ENCODE data around the gene AHI1.

Gene AHI1

DNA sequence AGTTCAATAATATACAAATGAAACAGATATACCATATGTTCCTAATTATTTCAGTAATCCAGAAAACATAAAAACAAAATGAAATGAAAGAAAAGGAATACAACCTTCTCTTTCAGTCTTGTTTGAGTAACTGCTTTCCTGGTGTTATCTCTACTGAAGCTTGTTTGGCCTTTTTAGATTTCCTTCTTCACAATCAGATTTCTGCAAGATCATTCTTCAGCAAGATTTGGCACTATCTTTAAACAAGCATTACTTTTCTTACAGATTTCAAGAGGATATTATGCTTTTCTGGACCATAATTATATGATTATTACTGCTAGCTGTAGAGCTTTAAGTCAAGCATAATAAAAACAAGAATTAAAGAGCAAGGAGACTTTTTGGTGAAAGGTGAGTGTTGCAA lies 196.2 kb downstream of the AHI1 start:
- no peak for DNase-seq

DNA sequence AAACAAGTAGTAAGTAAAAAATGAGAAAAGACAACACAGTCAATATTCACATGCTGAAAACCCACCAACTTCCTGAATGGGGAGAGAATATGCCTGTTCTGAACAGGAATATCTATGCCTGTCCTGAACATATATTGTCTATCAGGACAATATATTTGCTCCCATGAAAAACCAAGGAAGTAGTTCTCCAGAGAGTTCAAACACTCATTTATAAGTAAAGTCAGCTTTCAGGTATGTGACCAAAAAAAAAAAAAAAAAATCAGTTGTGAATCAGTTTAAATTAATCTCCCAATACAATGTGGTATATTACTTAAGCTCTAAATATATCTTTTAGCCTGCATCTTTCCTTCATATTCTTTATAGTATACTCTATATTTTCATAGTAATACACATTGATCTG lies 197.0 kb downstream of the AHI1 start:
- no peak for DNase-seq

DNA sequence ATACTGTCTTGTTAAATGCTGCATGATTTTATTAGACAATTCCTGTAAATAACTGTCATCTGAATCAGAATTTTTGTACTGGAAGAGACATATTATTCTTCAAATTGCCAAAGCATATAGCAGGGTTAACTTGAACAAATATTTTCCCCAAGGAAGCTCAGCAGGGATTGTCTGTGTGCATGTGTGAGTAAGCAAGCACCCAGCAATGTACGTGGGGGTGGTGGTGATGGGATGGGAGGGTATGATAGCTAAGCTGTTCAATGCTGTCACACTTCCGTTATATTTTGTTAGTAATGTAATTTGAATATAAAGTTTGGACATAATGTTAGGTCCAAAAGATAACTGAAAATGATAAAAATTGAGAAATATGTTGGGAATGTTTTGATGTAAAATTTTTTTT lies 198.3 kb downstream of the AHI1 start:
- DNase-seq, result no peak

DNA sequence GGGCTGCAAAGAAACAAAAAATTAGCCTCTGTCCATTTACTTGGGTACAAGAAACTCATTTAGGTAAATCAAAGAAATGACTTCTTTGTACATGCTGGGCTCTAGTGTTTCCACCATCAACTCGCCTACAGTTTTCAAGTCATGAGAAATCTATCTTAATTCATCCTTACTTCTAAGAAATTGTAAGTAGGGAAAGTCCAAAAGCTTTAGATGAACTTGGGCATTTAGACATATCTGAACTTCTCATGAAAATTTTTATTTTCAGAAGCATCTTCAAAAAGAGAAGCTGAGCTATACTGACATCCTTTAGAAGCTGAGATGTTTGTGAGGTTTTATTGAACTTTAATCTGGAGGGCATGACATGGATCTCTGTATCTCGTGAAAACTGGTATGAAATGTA lies 199.1 kb downstream of the AHI1 start:
- DNase-seq, result no peak

DNA sequence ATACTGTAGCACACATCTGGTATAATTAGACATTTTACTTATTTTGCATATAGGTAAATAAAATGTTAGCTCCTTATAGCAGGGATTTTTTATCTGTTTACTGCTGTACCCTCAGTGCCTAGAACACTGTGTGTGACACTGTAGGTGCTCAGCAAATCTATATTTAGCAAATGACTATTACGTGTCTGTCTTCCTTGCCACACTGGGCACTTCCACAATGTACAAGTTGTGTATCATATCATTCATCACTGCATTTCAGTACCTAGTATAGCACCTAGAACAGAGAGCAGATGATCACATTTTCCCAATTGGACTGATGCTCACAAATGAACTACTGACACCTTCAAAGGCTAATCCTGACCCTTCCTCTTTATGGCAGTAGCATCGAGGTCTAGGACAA lies 200.8 kb downstream of the AHI1 start:
- DNase-seq, result no peak

- DNase-seq, result no peak
Observed at GRCh38 chr6:135295085-135295484, 202.5 kb downstream of the AHI1 start.

GRCh38 chr6:135291288-135292076 lies 206.1 kb downstream of the AHI1 start:
- DNase-seq, result no peak

DNA sequence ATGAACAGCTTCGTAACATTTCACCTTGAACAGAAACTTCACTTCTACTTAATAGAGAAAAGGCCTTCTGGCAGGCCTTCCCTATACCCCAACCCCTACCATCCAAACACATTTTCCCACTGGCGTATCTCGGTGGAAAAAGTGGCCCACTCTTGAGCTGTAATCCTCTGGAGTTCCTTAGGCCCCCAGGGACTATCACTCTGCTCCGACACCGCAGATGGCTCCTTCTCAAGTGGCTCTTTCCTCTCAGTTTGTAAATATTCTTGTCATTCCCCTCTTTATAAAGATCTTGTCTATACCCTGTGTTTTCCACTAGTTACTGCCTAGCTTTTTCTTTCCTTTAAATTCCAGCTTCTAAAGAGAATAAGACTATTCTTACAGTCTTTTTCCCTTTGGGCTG lies 207.7 kb downstream of the AHI1 start:
- no peak for DNase-seq

DNA sequence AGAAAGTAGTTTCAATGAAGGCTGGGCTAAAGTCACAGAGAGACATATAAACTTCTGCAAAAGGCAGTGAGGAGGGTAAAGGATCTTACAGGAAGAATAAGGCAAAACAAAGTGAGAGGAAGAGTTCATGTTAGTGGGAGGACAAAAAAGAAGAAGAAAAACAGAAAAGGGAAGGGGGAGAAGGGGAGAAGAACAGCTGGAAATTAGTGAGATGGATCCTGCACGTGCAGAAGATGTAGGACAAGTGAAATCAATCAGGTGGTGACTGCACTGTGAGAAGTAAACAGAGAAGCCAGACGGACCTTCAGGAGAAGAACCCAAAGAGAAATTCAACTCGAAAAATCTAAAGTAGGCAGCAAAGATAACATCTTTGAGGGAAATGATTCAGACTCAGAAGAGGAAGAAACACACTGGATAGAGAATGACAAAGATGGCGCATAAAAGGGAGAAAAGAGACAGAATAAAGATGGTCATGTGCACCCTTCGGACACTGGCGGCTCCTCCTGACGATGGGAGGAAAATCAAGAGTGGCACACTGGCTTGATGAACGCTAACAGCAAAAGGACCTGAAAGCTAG lies 210.5 kb downstream of the AHI1 start:
- DNase-seq, result no peak

DNA sequence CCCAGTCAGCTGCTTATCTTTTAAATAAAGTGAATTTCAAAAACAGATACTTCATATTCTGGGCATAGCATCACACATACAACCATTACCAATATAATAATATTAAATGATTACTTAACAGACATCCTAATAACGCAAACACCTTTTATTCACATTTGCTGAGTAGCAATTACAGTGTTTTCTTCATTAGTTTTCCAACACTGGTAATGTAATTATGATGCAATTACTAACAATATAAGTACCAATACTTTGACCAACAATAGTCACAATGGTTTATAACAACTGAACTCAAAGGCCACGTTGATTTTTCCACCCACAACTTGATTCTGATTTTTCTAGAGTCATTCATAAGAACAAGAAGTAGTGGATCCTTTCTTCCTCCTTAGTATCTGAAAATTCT lies 212.4 kb downstream of the AHI1 start:
- DNase-seq, result no peak

GRCh38 chr6:135283926-135284325 lies 213.6 kb downstream of the AHI1 start:
- no peak for DNase-seq

DNA sequence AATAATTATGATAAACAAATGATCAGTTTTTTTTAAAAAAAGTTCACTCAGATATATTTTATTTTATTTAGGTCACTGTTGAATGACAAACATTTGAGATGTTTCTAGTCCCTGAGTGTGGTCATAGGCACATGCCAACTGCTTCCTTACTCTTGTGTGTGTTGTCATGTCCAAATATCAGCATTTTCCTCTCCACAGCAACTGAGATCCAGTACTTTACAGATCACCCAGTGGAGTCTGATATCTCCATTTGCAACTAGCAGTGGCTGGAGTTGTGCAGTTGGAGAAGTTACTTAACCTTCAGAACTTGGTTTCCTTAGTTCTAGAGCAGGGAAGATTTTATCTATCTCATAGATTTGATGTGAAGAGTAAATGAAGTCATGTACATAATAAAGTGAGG lies 215.1 kb downstream of the AHI1 start:
- DNase-seq, result no peak

- no peak for DNase-seq
Observed at GRCh38 chr6:135281964-135282363, 215.6 kb downstream of the AHI1 start.

GRCh38 chr6:135281227-135281626 lies 216.3 kb downstream of the AHI1 start:
- peak in 3 of 51 donors; percentile 3 to 9 (median 5) for DNase-seq

GRCh38 chr6:135280375-135281136 lies 217.0 kb downstream of the AHI1 start:
- peak in 1 of 51 donors; percentile 7 for DNase-seq

DNA sequence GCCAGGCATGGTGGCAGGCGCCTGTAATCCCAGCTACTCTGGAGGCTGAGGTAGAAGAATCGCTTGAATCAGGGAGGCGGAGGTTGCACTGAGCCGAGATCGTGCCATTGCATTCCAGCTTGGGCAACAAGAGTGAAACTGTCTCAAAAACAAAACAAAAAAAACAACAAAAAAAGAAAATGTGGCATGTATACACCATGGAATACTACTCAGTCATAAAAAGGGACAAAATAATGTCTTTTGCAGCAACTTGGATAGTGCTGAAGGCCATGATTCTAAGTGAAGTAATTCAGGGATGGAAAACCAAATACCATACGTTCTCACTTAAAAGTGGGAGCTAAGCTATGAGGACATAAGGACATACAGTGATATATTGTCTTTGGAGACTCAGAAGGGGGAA lies 220.1 kb downstream of the AHI1 start:
- DNase-seq, result no peak

GRCh38 chr6:135274561-135275293 lies 222.8 kb downstream of the AHI1 start:
- DNase-seq, result no peak

- DNase-seq, result no peak
Observed at GRCh38 chr6:135271626-135272025, 225.9 kb downstream of the AHI1 start.

DNA sequence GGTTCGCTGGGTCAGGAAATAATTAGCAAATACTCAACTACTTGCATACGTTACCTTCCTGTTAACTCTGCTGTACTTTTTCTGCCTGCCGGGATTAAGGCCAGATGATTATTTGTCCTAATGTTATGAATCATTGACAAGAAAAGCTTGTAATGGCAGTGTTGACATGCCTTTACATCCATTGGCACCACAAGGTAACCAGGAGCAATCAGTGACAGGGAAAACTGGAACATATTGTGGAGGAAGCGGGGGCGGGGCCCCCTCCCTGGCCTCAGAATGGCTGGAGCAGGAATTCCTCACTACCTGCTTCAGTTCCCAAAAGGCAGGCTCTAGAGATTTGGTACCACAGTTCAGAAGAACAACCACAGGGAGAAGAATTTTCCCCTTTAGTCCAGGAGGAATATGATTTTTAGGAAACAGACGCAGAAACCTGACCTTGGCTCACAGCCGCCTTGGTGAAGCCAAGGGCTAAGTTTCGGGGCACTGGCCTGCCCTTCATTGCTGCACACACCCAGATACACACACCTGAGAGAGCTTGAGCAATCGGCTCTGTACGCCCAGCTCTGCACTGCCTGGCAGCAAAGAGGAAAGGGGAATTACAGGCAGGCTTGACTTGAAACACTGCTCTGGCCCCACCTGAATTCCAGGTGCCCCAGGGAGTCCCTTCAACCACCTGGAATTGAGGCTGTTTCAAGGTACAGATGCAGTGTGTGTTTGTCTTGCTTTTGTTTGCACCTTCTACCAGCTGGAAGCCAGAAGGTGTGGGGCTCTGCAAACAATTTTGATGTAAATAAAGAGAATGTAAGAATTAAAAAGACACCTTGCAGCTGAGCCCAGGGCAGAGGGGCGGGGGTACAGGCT lies 226.6 kb downstream of the AHI1 start:
- no peak for DNase-seq

DNA sequence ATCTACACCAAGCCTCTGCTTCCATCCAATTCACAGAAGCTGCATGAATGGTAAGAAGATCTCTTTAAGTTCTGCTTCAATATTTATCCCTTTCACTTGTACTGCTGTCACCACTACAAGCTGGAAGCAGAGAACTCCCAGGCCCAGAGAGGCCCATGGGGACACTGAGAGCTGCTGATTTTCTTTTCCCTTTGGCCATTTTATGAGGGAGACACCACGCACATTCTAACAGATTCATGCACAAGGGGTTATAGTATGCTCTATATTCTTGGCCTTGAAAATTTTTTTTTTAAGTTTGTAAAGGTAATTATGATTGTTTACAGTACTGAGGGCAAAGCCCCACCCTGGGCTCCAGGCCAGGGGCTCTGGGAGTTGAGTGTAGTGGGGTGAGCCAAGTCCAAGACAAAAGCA lies 228.1 kb downstream of the AHI1 start:
- DNase-seq, result no peak

DNA sequence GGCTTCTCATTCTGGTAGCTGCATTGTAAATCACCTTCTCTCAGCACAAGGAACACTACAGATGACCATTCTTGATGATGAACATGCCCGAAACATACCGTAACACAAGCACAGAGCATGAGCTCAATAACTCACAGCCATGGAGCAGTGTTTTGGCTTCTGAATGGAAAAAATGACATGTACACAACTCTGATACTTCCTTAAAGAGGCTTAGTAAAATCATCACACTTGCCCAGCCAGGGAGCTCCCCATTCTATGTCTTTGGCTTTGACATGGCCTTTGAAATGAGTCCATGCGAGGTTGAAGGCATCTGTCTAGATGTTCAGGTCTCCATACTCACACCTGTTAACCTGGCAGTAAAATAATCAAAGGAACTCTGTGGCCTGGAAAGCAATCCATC lies 228.8 kb downstream of the AHI1 start:
- DNase-seq, result no peak
